SIG-M5 treated with dmso at 0.1 percent for 504 hours (cell line): ENCODE data around the gene POC1A.
"Not testable (repeated sequence)": the region's sequence is repeated elsewhere in the genome, so short reads cannot be mapped to it uniquely, and the experiment has no call there.

Experiments used
- DNase-seq: peaks from one replicate; lab custom pipeline; 2025; ENCODE audit not compliant: unreplicated experiment; lab: John Stamatoyannopoulos, UW

The POC1A gene

DNA sequence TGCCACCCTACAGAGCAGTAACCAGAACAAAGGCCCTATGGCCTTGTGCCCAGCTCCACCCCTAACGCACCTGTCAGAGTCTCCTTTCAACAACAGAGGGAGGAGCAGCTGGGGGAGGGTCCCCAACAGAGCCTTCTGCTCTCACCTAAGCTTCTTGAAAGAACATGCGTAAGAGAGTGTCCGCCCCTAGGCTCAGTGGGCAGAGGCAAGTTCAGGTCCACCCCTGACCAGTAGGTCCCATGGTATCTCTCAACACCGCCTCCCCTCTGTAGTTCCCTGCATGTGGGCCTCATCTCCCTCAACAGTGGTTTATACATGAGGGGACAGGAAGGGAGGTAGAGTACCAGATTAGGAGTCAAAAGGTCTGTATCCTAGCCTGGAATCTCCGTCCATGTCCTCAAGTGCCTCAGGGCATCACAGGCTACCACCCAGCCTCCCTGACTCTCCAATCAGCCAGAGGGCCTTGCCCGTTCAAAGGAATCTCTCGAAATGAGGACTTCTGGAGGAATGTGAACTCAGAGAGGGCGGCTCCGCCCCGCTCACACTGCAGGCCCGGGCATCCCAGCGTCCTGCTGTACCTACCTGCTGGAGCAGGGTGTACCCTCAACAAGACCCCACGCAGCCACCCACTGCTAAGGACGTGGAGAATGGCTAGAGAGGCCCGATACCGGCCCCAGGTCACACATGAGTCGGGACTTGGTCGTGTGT, 680 bp downstream of the POC1A start:
- no peak for DNase-seq

DNA sequence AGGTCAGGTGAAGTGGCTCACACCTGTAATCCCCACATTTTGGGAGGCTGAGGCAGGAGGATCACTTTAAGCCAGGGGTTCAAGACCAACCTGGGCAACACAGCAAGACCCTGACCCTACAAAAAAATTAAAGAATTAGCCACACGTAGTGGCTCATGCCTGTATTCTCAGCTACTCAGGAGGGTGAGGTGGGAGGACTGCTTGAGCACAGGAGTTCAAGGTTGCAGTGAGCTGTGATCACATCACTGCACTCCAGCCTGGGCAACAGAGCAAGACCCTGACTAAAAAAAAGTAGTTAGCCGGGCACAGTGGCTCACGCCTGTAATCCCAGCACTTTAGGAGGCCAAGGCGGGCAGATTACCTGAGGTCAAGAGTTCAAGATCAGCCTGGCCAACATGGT, 2.2 kb downstream of the POC1A start:
- DNase-seq = not testable (repeated sequence)

DNA sequence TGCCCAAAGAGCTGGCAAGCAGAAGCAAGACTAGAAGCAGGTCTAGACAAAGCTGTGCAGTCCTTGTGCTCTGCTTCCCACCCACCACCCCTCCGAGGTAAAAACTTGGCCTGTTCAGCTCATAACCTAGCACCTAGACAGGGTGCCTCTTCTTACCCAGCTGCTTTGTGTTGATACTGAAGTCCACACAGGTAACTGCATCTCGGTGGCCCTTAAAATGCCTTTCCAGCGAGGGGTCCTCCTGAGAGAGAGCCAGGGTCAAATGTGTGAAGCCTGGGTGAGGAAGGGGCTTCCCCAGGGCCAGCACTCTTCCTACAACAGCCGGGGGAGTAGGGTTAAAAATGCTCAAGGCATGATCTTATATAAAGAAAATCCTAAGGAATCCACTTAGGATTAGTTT, 3.4 kb downstream of the POC1A start:
- DNase-seq = no peak

DNA sequence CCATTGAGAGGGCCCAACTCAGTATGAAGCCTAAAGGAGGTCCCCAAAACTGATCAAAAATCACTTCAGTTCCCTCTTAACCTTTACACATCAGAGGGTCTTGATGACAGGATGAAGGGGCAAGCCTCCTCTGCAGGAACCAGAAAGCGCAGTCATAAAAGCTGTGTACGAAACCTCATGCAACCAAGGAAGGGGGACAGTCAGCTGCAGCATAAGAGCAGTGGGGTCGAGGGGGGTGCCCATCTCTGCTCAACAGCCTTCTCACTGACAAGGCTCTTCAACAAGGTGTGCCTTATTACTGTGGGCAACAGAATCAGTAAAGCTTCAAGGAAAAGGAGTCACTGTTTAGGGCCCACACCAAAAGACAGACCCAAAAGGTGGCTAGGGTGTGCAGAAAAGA, 3.9 kb downstream of the POC1A start:
- no peak for DNase-seq

DNA sequence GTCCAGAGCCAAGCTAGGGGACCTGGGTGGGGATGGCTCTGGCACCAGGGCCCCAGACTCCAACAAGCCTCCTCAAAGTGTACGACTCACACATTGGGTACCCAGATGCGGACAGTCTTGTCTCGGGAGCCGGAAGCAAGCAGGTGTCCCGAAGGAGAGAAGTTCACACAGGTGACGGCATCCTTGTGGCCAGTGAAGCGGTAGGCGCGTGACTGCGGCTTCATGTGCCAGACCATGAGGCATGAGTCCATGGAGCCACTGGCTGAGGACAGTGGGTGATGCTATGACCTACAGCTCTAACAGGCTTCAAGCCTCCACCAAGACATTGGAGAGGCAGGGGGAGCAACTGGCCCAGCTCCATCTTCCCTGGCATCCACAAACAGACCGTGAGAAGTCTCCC, 4.5 kb downstream of the POC1A start:
- DNase-seq = no peak

DNA sequence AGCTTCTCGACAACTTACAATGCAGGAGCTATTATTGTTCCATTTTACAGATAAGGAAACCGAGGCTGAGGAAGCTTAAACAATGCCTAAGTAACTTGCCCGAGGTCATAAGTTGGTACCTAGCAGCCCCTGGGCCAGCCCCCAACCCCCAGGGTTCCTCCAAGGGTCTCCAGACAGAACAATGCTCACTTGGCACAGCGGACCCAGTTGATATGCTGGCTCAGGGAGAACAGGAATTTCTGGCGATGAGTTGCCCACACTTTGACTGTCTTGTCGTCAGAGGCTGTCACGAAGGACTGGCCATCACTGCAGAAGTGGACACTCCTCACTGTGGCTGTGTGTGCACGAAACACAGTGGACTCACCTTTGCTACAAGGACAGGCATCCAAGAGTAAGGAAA, 5.2 kb downstream of the POC1A start:
- no peak for DNase-seq

DNA sequence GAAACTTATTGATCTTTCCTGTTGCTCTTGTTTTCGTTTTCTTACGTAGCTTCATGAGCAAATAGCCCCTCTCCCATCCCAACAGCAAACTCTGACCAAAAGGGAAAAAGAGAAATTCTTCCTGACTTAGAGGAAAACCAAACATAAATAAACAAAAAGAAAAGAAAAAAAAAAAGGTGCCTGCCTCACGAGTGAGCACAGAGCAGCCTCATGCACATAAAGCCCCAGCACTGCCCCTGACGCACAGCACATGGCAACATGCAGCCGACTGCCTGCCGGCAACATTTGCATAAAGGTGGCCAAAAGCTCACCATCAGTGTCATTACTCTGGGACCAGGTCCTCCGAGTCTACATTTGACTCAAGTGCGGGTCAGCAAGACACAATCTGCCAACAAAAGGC, 6.4 kb downstream of the POC1A start:
- DNase-seq = no peak

DNA sequence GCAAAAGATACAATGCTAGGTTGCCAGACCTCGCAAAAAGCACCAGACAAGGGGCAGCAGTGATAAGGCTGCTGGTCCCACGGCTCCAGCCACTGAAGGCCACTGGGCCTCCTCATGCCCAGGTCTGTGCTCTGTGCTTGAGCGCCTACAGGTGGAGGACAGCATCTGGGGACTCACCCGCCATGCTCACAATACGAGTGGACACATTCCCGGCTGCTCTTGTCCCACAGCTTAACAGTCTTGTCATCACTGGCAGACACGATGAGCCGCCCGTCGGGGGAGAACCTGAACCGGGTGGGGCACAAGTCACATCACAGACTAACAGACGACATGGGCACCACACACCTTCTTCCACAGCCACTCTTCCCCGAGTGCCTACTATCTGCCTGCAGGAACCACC, 7.4 kb downstream of the POC1A start:
- DNase-seq = no peak

DNA sequence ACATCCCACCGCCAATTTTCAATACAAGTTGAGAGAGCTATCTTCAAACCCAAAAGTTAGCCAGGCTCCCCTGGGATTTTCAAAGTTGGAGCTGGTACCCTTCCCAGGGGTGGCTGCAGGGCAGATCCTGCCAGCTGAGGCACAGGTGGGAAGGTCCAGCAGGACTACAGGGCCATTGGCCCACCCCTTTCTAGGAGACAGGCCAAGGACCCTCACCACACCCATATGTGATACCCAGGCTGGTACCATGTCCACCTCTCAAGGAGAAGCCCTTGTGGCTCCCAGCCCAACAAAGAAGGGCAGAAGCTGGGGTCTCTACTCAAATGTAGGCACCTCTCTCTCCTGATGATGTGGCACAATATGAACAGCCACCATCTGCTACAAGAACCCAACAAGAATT, 8.0 kb downstream of the POC1A start:
- DNase-seq = no peak

DNA sequence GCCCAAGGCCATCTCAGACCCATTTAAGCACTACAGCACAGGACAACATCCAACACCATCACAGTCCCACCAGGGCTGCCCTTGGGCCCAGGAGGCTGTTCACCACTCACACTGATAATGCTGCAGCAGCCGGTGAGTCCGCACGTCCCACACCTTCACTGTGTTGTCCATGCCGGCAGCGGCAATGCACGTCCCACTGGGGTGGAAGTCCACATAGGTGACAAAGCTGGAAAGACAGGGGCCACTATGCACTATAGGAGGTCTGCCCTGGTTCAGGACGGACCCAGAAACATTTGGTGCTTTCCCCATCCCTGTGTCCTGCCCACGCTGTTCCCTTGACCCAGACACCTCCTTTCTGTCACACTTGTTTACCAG, 8.5 kb downstream of the POC1A start:
- DNase-seq = no peak

DNA sequence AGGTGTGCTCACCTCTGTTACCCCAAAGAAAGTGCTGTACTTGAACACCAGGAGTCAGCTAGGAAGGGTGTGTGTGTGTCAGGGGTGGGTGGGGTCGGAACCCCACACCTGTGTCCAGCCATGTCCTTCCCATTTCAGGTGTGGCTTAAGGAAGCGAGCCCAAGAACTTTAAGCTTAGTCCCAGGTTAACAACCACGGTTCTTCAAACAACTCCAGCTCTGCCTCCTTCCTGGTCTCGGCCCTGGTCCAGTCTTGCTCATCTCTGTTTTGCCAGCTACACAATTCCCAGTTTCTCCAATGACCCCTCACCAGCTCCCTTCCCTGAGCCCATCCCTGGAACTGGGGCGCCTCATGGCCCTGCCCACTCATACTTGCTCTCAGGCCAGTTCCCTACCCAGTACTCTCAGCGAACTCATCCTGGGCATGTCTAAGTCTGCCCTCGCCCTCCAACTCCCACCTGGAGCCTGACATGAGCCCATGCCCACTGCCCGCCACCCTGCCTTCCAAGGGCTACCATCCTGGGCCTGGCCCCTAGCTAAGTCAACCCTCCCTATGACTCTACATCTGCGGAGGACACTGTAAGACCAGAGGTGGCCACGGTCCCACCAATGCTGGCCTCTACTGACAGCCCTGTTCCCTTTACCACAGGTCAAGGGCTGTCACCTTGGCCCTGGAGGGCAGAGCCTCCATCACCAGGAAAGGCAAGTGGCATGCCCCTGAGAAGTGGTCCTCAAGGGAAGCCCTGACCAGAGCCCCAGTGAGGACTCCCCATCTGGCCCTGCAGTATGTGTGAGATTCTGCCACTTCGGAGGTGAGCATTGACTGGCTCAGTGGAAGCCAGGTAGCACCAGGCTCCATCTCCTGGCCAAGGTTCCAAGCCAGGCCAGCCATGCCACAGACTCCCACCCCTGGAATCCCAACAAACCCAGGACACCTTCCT, 9.2 kb downstream of the POC1A start:
- DNase-seq = no peak

DNA sequence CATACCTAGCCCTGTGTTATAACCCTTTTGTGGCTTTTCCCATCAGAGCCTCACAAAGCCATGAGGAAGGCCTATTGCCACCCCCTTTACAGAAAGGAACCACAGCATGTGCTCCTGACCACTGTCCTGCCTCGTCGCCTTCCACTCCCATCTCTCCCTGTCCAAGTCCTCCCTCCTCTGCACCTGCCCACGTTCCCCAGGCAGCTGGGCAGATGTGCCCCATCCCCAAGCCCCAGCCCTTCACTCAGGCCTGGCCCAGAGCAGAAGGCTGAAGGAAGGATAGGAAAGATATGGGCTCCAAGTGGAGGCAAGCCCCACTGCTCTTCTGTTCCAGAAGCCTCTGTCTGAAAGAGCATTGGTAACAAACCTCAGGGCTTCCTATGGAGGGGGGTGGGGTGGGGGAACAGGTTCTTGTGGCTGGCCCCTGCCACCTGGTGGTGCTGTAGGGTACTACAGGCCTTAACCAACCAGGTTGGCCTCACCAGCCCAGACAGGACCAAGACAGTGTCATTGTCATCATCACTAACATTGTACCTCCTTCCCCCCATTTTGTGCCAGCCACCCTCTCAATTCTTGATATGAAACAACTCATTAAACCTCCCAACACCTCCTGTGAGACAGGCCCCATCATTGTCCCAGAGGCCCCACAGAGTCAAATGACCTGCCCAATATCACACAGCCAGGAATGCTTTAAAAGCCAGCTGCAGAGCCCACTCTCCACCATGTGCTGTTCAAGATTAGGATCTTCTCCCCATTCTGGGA, 10.0 kb downstream of the POC1A start:
- peak; percentile 78 for DNase-seq

DNA sequence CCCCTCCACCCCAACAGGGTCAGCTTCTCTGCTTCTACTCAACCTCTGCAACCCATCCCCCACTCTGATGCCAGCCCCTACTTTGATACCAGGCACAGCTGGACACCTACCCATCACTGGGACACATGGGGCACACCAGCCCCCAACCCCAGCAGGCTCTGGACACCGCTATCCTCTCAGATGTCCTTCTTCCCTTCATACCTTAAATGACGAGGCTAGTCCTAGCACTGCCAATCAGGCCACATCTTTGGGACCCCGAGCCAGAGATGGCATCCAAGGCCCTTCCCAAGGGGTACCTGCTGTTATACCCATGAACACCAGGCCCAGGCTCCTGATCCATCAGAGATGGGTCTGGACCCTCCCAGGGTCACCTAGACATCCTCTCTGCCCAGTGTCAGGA, 10.6 kb downstream of the POC1A start:
- no peak for DNase-seq

DNA sequence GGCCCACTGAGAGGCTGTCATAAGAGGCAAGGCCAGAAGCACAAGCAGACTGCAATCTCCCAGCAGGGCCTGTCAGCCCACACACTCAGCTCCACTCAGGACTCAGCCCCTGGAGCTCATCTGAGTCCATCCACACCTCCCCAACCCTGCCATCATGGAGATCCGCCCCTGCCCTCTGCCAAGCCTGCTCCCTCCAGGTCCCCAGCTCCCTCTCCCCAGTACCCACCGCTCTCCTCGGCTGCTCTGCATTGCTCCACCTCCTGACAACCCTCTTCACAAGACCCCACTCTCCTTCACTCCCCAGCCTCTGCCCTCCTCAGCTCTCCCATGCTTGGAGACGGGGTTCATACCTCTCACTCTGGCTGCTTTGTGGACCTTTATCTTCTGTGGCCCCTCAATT, 11.1 kb downstream of the POC1A start:
- no peak for DNase-seq

DNA sequence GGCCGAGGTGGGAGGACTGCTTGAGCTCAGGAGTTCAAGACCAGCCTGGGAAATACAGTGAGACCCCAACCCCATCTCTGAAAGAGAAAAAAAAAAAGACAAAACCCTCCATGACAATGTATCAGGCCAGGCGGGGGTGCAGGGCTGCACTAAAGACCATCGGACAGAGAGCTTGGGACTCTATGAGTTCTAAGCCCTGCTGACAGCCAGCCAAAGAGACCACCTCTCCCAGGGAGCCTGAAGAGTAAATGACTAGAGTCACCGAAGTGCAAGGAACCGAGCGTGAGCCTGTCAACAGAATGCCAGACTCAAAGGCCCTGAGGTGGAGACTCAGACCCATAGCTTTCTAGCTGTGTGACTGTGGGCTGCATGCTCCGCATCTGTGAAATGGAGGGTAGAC, 12.5 kb downstream of the POC1A start:
- no peak for DNase-seq

DNA sequence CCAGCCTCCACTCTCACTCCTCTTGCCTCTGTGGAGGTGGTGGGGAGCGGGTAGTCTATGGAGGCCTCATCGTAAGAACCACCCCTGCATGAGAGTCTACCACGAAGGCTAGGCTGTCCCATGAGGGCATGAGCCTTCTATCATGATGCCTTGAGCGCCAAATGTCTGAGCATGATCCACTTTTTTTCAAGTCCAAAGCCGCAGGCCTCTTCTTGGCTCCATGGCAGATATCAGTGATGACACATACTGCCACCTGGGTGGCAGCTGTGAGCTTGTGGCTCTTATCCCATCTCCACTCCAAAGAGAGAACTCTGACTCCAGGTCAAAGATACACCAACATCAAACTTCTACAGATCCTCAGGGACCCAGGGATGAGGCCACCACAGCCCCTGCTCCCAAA, 13.5 kb downstream of the POC1A start:
- DNase-seq = no peak

DNA sequence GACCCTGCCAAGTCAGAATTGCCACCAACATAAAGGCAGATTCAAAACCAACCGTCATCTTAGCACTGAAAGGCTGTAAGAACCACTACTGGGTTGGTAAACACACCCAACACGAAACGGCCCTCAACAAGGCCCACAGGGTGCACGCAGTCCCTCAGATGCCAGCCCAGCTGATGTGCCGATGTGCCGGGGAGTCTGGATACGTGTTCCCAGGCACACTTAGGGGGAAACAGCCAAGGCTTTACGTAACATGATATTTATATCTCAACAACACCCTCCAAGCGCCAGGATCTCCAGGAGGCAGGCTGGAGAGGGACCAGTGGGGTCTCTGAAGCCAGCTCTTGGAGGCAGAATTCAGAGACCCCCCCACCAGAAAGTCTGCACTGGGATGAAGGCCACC, 14.2 kb downstream of the POC1A start:
- DNase-seq = no peak

DNA sequence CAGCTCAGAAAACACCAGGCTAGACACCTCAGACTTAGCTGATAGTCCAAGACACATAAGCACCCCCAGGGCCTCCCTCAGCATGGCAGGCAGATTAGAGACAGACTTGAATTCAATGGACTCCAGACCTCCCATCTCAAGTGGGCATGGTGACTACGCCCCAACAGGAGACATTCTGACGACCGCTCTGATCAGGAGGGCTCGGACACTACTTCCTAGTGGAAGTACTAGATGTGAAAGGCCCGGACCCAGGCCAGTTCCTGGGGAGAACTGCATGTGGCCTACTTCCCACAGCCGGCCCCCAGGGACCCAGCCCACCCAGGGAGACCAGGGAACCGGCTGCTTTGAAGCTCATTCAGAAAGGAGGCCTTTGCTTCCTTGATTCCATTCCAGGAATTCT, 16.9 kb downstream of the POC1A start:
- no peak for DNase-seq

DNA sequence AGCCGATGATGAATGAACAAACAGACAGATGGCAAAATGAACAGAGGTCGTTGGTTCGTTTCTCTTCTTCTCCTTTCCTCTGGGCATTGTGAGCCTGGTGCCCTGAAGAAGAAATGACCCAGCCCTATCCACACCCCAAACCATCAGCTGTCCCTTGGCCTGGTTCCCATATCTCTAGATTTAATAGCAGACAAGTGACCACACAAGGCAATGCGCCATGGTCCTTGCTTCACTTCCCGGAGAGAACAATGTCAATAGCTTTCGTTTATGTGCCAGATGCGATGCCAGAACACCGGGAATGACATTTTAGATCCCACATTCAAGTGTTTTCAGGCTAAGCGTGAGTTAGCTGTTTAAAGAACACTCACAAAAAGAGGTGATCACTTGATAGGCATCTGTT, 17.7 kb downstream of the POC1A start:
- no peak for DNase-seq

DNA sequence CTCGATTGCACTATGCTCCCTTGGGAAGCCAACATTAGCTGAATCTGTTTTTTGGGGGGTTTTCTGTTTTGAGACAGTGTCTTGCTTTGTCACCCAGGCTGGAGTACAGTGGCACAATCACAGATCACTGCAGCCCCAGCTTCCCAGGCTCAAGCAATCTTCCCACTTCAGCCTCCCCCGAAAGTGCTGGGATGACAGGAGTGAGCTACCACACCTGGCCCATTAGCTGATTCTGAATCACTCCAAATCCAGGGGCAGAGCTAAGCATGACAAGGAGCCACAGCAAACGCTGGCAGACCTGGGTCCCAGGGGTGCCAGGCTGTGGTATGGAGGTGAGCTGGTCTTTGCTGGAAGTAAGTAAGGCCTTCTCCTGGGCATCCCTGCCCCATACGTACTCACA, 18.9 kb downstream of the POC1A start:
- no peak for DNase-seq

DNA sequence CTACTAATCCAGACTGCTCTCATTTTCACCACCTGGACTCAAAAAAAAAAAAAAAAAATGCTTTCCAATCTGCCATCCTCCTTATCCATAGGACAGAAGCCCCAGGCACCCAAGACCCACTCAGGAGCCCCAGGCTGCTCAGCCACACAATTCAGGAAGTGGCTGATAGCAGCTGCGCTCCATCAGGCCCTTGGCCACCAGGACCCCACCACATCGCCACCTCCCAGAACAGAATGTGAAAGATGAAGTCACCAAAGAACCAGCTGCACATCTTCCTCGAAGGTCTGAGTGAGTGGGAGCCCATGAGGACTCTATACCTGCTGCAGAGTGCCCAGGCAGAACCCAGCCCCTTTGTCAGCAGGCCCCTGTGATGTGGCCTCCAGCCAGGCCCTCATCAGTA, 19.5 kb downstream of the POC1A start:
- no peak for DNase-seq

DNA sequence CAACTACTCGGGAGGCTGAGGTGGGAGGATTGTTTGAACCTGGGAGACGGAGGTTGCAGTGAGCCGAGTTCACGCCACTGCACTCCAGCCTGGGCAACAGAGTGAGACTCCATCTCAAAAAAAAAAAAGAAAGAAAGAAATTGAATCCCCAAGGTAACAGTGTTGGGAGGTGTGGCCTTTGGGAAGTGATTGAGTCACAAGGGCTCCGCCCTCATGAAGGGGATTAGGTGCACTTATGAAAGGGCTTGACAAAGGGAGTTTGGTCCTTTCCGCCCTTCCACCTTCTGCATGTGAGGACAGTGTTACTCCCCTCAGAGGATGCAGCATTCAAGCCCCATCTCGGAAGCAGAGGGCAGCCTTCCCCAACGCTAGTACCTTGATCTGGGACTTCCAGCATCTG, 21.3 kb downstream of the POC1A start:
- DNase-seq = no peak
